ENCODE results near the gene THAP4. TPM values are rescaled to one million over a fixed set of nuclear protein-coding genes. Genes with fewer than 3 reads are reported as not detected.
A peak's percentile ranks its signal among the peaks of the same experiment; 100 is the strongest.

Gene THAP4
- total and polyA plus RNA-seq, 2 of the 13 experiments (the other 11 are each of a cell fraction or from before 2014, with no cell fraction given): 59.7 to 75.7 TPM

- no peak for TF ChIP-seq ZBTB40 (IDR thresholded peaks at IDR 0.05)
- TF ChIP-seq ZBTB40 (CRISPR knock-in tag; IDR thresholded peaks at IDR 0.05): peak; percentile 93
- peak; percentile 76 for TF ChIP-seq ZNF142 (CRISPR knock-in tag; IDR thresholded peaks at IDR 0.05)
- no peak for TF ChIP-seq ZNF883 (CRISPR knock-in tag; IDR thresholded peaks at IDR 0.05; ENCODE audit: not compliant biosample characterization)
- no peak for TF ChIP-seq MLX (CRISPR knock-in tag; IDR thresholded peaks at IDR 0.05)
- no peak for TF ChIP-seq ZNF496 (CRISPR knock-in tag; IDR thresholded peaks at IDR 0.05; ENCODE audit: insufficient replicate concordance)
- TF ChIP-seq ZNF768 (CRISPR knock-in tag; IDR thresholded peaks at IDR 0.05): peak; percentile 71; the same call in 1 of the 2 replicates
- TF ChIP-seq TFAP4 (IDR thresholded peaks at IDR 0.05; ENCODE audit: borderline replicate concordance, low read depth): peak; percentile 60; the same call in 1 of the 2 replicates
- TF ChIP-seq POLR2AphosphoS5 (IDR thresholded peaks at IDR 0.05; ENCODE audit: low read depth, low read length): peak; percentile 91
Measured at GRCh38 chr2:241637018-241637794, at the start of gene THAP4, which contains the start of gene ATG4B (continued).
